ENCODE measurements around the gene ZNF789. TPM values are rescaled to one million over a fixed set of nuclear protein-coding genes. Genes with fewer than 3 reads are reported as not detected.
"Not testable (repeated sequence)": the region's sequence is repeated elsewhere in the genome, so short reads cannot be mapped to it uniquely, and the experiment has no call there.

ZNF789 gene
- total RNA-seq, 2 donors from 2014 or later = 8.0 to 9.8 TPM

DNA sequence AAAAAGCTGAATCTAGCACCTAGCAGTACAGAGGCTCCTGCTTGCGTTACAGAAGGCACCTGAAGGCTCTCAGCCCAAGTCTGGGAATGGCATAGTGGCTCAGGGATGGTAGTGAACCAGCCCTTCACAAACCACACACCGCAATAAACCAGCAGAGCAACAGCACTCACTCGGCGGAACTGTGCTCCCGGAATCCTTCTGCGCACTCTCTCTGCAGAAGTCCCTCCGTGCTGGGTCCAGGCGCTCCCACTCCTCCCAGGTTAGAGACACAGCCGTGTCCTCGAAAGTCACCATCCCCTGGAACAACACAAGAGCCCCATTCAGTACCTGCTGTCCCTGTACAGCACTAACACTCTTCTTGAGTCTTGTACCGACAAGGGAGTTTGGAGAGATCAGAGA lies 25.9 kb downstream of the ZNF789 start:
- intact Hi-C loops (cut with DNase I) = no loop called here
- DNase-seq (ENCODE audit: low spot score) = no peak

DNA sequence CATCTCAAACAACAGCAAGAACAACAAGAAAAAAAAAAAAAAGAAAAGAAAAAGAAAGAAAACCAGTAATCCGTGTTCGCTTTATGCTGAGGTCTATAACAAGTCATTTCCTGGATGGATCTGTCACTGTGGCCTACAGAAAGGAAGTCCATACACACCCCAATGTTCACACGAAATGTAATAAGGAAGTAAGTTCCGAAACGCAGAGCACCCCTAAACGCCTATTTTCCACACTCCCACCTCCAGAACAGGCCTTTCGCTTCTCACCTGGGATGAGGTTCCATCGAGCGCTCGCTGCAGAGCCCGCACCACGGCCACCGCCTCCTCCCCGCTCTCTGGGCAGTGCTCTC lies 26.7 kb downstream of the ZNF789 start:
- intact Hi-C loops (cut with DNase I) = no loop called here

DNA sequence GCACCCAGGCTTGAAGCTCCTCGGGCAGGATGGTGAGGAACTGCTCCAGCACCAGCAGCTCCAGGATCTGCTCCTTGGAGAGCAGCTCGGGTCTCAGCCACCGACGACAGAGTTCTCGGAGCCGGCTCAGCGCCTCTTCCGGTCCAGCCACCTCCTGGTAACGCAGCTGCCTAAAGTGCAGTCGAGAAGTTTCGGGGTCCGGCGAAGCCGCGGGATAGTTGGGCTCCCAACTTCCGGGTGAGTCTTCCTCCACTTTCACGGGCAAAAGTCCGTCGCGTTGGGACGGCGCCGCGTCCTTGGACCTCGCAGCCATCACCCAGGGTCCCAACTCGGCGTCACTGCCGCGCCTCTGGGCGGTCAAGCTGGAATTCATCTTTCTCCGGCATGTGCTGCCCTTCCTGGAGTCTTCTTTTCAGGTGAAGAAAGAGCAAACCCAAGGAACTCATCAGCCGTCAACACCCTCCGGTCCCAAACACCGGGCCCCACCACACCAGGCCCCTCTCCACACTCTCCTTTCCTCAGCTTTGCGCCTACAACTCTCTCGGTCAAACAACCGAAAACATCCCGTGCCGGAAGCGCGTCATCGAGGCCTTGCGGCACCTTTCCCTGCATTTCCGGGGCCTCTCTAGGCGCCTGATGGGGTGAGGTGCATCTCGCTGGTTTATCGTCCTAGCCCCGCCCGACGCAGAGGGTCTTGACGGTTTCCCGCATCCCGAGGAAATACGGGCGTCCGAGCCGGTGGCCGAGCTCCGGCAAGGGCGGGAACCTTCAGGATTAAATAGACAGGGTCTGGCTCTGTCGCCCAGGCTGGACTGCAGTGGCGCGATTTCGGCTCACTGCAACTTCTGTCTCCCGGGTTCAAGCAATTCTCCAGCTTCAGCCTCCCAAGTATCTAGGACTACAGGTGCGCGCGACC lies 27.3 kb downstream of the ZNF789 start, which contains the start of gene ZNF394:
ZNF394 (minus strand) TSS at position 561 of the 916 bp plus-strand sequence; CDS start at position 373, 188 bp downstream.
- DNase-seq (ENCODE audit: low spot score) = peak; percentile 97
- intact Hi-C loops (cut with DNase I) = no loop called here

More for the DNA sequence above, 26.7 kb downstream of the ZNF789 start:
- no peak for DNase-seq (ENCODE audit: low spot score)

DNA sequence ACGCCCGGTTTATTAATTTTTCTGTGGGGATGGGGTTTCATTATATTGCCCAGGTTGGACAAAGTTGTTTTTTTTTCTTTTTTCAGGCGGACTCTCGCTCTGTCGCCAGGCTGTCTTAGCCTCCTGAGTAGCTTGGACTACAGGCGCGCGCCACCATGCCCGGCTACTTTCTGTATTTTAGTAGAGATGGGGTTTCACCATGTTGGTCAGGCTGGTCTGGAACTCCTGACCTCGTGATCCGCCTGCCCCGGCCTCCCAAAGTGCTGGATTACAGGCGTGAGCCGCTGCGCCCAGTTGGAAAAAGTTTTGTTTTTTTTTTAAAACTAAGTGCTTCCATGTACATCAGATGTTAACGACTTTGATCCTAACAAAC lies 27.9 kb downstream of the ZNF789 start:
- intact Hi-C loops (cut with DNase I) = no loop called here
- no peak for DNase-seq (ENCODE audit: low spot score)

DNA sequence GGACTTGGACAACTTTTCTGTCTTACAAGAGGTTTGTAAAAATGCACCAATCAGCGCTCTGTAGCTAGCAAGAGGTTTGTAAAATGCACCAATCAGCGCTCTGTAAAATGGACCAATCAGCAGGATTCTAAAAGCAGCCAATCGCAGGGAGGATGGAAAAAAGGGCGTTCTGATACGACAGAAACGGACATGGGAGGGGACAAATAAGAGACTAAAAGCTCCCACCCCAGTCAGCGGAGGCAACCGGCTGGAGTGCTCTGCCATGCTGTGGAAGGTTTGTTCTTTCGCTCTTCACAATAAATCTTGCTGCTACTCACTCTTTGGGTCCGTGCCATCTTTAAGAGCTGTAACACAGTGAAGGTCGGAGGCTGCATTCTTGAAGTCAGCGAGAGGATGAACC lies 28.5 kb downstream of the ZNF789 start:
- DNase-seq (ENCODE audit: low spot score); intact Hi-C loops (cut with DNase I): not testable (repeated sequence)

DNA sequence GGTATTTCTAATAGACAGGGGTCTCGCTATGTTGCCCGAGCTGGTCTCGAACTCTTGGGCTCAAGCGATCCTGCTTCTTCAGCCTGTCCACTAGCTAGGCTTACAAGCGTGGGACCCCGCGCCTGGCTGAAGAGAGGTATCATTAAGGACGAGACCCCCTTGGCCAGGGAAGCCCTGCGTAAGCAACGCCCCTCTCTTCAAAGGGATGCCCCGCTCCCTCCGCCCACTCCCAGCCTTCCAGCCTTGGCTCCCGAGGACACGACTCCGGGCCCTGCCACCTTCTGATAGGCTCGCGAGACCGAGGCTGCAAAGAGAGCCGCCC lies 31.6 kb downstream of the ZNF789 start:
- DNase-seq (ENCODE audit: low spot score) = no peak
- intact Hi-C loops (cut with DNase I) = loop anchor here in 1 of 2 donors (2.0 kb wide), 1 partner anchor 57 kb away; no protein-coding TSS in a partner anchor

DNA sequence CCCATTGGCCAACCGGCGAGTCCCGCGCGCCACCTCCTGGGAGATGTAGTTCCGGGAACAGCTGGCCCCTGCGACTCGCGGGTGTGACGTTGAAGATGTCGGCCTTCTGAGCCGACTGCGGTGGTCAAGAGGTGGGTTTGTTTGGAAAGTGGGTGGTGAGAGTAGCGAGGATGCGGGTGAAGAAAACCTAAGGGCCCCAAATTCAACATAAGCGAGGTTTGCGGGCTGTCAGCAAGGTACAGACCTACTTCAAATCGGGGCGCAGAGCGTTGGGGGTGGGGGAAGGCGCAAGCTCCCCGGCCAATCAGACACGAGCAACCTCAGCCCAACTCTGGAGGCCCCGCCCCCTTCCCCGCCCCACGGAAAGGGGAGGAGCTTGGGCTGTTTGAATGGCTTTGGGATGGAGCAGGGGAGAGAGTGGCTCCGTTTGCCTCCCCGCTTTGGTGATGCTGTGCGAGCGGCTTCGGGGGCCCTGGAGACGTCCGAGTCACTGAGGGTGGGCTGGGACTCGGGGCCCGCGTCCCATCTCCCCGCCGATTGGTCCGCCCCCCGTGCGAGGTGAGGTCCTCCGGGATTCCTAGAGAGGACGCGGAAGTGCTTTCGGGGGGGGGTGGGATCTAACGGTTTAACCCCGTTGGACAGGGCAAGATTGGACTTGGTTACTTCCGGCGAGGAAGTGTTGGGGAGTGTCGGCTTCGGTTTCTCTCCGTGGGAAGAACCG lies 32.1 kb downstream of the ZNF789 start, which contains the start of gene ZKSCAN5:
ZKSCAN5 (plus strand) TSS at position 60 of the 721 bp plus-strand sequence. CDS start 1,383 bp downstream, outside the sequence.
- peak; percentile 100 for DNase-seq (ENCODE audit: low spot score)
- intact Hi-C loops (cut with DNase I) = loop anchor here in 1 of 2 donors (1.0 to 2.0 kb wide), 2 partner anchors 21 to 58 kb away; no protein-coding TSS in a partner anchor

DNA sequence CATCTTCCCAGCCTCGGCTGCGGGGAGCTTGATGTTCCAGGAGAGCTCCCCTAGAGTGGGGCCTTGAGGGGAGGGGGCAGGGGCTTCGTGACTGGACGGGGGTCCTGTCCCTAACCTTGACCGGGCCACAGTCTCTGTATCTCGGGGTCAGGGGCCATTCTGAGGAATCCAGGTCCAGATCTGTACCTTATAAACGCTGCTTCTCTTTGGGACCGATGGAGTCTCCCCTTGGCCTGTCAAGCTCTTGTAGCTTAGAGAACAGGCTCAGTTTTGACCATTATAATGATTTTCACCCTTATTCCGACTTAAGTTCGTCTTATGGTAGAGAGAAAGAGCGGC lies 32.6 kb downstream of the ZNF789 start:
- DNase-seq (ENCODE audit: low spot score) = no peak
- intact Hi-C loops (cut with DNase I) = loop anchor here in 1 of 2 donors (1.0 to 2.0 kb wide), 2 partner anchors 22 to 58 kb away; no protein-coding TSS in a partner anchor

DNA sequence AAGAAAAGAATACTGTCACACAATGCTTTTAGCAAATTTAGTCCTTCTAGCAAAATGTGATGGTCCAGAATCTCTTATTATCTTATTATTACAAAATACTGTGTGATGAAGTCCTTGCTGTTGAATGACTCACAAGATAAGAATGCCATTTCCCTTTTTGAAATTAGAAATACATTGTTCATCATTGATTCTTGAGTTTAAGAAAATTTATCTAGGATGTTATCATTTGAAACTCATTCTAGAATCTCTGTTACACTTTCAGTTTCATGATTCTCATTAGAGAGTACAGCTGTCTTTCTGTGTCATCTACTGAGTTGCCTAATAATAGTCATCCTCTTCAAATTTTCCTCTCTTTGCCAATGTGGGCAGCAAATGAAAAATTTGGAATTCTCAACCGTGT lies 41.4 kb downstream of the ZNF789 start:
- intact Hi-C loops (cut with DNase I) = no loop called here
- no peak for DNase-seq (ENCODE audit: low spot score)

DNA sequence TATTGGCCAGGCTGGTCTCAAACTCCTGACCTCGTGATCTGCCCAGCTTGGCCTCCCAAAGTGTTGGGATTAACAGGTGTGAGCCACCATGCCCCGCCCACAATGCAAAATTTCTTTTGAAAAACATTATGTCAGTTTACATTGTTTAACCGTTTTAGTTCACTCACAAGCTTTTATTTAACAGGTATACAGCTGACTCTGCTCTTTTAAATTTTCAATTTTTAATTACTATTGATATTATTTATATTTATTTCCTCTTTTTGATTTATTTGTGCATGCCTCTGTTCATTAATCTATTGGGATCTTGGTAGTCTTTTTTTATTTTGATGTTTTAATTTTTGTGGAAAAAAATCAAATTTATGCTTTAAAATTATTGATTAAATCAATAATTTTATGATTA lies 48.7 kb downstream of the ZNF789 start:
- DNase-seq (ENCODE audit: low spot score) = no peak
- intact Hi-C loops (cut with DNase I) = no loop called here

DNA sequence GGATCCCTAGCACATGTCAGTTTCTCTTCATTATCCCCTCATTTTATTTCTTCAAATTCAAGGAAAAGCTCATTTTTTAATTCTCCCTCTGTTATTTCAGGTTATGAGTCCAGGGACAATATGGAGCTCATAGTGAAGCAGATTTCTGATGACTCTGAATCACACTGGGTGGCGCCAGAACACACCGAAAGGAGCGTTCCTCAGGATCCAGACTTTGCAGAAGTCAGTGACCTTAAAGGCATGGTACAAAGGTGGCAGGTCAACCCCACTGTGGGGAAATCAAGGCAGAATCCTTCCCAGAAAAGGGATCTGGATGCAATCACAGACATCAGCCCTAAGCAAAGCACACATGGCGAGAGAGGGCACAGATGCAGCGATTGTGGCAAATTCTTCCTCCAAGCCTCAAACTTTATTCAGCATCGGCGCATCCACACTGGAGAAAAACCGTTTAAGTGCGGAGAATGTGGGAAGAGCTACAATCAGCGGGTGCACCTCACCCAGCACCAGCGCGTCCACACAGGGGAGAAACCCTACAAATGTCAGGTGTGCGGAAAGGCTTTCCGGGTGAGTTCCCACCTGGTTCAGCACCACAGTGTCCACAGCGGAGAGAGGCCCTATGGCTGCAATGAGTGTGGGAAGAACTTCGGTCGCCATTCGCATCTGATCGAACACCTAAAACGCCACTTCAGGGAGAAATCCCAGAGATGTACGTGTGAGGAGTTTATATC lies 53.2 kb downstream of the ZNF789 start:
- intact Hi-C loops (cut with DNase I) = no loop called here
- DNase-seq (ENCODE audit: low spot score) = no peak

DNA sequence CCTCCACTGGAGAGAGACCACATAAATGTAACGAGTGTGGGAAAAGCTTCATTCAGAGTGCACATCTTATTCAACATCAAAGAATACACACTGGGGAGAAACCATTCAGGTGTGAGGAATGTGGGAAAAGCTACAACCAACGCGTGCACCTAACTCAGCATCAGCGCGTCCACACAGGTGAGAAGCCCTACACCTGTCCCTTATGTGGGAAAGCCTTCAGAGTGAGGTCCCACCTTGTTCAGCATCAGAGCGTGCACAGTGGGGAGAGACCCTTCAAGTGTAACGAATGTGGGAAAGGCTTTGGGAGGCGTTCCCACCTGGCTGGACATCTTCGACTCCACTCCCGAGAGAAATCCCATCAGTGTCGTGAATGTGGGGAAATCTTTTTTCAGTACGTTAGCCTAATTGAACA lies 58.7 kb downstream of the ZNF789 start:
- DNase-seq (ENCODE audit: low spot score) = no peak
- intact Hi-C loops (cut with DNase I) = no loop called here

DNA sequence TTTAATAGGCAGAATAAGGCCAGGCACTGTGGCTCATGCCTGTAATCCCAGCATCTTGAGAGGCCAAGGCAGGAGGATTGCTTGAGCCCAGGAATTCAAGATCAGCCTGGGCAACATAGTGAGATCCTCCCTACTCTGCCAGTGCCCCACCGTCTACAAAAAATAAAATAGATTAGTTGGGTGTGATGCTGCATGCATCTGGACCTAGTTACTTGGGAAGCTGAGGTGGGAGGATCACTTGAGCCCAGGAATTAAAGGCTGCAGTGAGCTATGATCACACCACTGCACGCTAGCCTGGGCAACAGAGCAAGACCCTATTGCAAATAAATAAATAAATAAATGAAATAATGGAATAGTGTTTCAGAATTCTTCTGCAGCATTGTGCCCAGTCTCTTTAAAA lies 63.0 kb downstream of the ZNF789 start:
- no peak for DNase-seq (ENCODE audit: low spot score)
- intact Hi-C loops (cut with DNase I) = no loop called here

Other genes starting within 250 kb of the ZNF789 start
- not detected for gene MYH16, start 200.1 kb upstream of the ZNF789 start, total RNA-seq
- gene ARPC1A, start 147.0 kb upstream of the ZNF789 start, total RNA-seq = 10 to 100 TPM; 74.4 to 85.5 TPM
- 100 to 1,000 TPM; 102 to 144 TPM for gene ARPC1B, start 98.2 kb upstream of the ZNF789 start, total RNA-seq
- 10 to 100 TPM; 84.1 to 95.6 TPM for gene PDAP1, start 64.3 kb upstream of the ZNF789 start, total RNA-seq
- 10 to 100 TPM; 48.2 to 57.1 TPM for gene BUD31, start 63.9 kb upstream of the ZNF789 start, total RNA-seq
- 1 to 10 TPM; 3.1 to 5.6 TPM for gene PTCD1, start 34.1 kb upstream of the ZNF789 start, total RNA-seq
- 10 to 100 TPM; 22.9 to 25.7 TPM for gene CPSF4, start 33.9 kb upstream of the ZNF789 start, total RNA-seq
- 100 to 1,000 TPM; 143 to 200 TPM for gene ATP5MF, start 6.7 kb upstream of the ZNF789 start, total RNA-seq
- 10 to 100 TPM; 17.5 to 20.0 TPM for gene ZNF394, start 27.4 kb downstream of the ZNF789 start, total RNA-seq
- gene ZKSCAN5, start 31.8 kb downstream of the ZNF789 start, total RNA-seq = 1 to 10 TPM; 5.9 to 7.0 TPM
- gene FAM200A, start 79.2 kb downstream of the ZNF789 start, total RNA-seq = 1 to 10 TPM; 3.2 to 5.4 TPM
- 10 to 100 TPM; 55.2 to 75.5 TPM for gene ZNF655, start 85.8 kb downstream of the ZNF789 start, total RNA-seq
- 1 to 10 TPM in 1 of 2 donors, under 1 TPM in 1; 0.57 to 2.0 TPM for gene TMEM225B, start 125.4 kb downstream of the ZNF789 start, total RNA-seq
- 10 to 100 TPM; 10.9 to 12.4 TPM for gene ZSCAN25, start 144.1 kb downstream of the ZNF789 start, total RNA-seq
- gene CYP3A5, start 207.1 kb downstream of the ZNF789 start, total RNA-seq = 1 to 10 TPM in 1 of 2 donors, under 1 TPM in 1; 0.62 to 1.8 TPM